HG03439 (cell line): ENCODE measurements around the gene GABRR3.
A peak's percentile ranks its signal among the peaks of the same experiment; 100 is the strongest.
"Not testable (repeated sequence)": the region's sequence is repeated elsewhere in the genome, so short reads cannot be mapped to it uniquely, and the experiment has no call there.

ENCODE experiments used
- ATAC-seq: cut with Tn5 transposase; IDR thresholded peaks from one replicate; pipeline ENCODE4 v1.9.1; 2021; ENCODE audit warnings: mild to moderate bottlenecking, moderate library complexity; ENCODE audit not compliant: unreplicated experiment

Gene GABRR3

DNA sequence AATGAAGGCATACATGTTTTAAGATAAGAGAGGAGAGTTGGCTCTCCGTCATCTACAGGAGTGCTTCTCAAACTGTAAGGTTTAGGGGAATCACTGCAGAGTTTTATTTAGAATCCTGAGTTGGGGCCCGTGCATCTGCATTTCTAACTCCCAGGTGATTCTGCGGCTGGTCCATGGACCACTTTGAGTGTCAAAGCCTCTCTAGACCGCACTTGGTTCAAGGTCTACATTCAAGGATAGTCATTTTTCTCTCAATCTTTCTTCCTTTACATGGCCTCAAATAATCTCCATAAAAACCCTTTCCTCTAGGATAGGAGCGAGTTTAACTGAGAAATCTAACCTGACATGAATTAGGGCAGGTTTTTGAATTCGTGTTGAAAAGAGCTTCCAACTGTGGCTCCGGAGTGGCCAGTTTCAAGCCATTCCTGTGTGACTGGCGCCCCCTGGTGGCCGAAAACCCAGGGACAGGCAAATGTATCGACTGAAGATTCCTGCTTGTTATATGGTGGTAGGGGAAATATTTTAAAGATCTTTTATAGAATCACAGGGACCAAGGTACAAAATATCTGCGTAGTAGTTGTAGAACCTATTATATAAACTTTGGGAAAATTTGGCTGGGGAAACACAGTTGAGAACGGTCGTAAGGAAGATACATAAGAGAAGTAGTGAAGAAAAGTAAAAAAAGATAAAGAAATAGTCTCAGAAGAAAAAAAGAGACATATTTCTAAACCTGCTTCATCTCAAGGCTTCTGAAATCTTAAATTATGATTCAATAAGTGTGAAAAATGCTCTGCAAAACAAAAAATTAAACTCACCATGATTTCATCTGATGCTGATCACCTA is 11.9 kb downstream of the GABRR3 start:
- ATAC-seq: no peak

DNA sequence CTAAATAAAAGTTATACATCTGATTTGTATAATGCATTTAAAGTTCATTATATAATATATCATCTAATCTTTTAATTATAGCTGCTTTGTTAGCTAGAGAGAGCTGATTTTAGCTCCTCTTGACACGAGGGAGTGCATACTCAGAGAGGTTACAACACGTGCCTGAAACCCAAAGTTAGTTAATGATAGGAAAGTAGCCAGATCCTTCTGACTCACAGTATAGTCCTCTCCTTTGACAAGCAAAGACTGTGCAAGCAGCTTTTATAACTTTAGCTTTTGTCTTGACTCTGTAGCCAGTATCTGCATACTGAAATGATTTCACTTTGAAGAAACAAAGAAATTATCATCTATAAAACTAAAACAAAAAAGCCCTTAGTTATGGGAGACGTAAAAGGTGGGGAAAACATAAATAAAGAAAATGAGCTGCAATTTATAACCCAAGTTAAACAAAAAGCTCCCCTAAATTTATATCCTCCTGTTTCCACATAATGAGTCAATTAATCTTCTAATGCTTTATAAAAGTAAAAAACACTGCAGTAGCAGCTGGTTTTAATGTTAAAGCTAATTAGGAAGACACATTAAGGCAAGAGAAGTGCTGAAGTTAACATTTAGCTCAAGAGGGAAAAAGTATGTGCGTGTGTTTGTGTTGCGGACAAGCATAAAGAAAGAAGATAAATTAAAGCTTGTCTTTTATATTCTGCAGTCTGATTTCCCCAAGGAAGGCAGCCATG is 13.1 kb downstream of the GABRR3 start:
- no peak for ATAC-seq

DNA sequence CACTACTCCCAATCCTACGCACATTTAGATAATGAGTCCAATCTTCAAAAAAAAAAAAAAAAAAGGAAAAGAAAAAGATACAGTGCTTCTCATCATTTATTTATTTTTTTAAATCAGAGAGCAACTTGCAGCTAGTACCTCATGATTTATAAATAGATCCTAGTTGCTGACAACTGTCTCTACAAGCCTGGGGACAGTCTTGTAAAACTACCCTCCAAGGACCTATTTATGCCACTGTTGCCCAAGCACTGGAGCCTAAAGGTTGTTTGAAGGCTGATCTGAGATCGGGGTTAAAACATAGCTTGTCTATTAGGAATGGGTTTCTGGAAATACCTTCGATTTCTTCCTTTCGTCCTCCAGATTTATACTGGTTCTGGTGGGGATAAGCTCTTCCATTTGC is 14.7 kb downstream of the GABRR3 start:
- ATAC-seq: no peak

DNA sequence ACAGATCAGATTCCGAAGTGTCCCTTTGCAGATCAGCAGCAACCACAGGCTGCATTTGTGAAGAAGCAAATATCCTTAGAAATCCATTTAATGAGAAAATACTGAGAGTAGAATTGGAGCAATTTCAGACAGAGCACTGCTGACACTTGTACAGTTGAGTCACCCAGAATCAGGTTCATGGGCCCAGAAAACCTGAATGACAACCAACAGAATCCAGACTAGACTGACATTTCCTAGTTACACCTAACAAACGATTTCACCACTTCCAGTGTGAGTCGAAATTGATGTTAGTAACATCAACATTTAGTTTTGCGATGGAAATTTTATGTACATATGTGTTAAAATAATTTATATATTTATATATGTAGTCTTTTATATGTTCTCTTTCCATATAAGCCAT is 16.8 kb downstream of the GABRR3 start:
- ATAC-seq: no peak

DNA sequence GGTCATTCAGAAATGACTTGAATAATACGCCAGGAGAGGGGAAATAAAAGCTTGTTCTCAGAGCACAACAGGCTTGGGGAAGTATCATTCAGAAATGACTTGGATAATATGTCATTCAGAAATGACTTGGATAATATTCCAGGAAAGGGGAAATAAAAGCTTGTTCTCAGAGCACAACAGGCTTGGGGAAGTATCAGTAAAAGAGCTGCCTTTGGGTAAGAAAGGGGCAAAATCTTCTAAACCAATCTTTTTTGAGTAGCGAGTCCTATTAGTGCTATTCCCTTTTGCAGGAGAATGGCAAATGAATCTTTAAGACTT is 20.9 kb downstream of the GABRR3 start:
- ATAC-seq: no peak

DNA sequence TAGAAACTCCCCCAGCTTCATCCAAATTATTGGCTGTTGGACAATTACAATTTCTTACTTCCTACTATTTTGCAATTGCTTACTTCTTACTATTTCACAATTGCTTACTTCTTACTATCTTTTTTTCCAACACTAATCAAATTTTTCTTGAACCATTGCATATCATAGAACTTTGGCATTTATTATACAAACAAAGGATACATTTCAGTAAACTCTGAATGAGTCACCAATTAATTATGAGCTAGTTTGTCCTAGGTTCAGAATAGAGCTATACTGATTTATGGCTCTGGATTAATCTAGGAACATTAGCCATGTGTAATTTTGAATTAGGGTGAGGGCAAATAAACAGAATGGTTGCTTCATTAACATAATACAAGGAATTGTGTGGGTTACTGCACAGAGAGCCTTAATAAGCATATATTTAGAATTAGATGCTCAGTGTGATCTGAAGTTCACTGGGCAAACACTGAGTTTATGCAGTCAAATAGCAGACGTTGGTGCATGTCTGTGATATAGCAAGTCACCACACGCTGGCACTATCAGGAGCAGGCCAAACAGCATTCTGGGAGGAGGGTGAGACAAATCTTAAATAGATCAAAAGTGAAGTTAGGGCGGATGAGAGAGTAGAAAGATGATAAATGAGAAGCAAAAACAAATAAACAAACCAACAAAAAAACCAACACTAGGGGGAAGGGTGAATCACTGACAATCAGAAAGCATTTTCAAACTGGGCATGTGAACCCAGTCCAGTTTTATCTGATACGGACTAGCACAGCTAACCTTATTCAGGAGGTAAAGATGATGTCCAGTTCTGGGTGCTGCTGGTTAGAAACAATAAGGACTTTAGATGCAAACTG is 21.5 kb downstream of the GABRR3 start:
- ATAC-seq: no peak

DNA sequence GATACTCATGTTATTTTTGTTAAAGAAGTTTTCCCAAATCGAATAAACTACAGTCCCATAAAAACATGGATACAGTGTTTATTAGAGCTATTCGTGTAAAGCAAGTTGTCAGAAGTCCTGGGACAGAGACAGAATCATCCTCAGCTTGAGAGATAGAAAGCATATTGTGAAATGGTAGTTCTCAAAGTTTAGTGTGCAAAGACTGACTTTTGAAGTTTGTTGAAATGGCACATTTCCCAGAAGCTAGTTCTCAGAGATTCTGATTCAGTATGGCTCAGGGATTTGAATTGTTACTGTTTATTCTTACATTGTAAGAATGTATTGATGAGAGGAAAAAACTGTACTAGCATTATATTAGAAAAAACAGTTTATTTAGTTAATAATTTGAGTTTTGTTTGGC is 22.1 kb downstream of the GABRR3 start:
- no peak for ATAC-seq

DNA sequence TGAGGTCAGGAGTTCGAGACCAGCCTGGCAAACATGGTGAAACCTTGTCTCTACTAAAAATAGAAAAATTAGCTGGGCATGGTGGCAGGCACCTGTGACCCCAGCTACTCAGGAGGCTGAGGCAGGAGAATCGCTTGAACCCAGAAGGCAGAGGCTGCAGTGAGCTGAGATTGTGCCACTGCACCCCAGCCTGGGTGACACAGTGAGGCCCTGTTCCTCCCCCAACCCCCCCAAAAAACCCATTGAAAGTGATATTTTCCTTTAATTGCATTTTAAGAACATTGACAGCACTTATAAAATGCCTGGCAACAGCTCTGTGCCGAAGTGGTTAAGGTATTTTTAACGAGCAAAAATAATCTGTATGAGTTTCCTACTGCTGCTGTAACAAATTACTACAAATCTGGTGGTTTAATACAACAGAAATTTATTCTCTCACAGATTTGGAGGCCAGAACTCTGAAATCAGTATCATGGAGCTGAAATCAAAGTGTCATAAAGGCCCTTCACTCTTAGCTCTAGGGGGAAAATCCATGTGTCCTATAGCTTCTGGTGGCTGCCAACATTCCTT is 24.1 kb downstream of the GABRR3 start:
- not testable (repeated sequence) for ATAC-seq

DNA sequence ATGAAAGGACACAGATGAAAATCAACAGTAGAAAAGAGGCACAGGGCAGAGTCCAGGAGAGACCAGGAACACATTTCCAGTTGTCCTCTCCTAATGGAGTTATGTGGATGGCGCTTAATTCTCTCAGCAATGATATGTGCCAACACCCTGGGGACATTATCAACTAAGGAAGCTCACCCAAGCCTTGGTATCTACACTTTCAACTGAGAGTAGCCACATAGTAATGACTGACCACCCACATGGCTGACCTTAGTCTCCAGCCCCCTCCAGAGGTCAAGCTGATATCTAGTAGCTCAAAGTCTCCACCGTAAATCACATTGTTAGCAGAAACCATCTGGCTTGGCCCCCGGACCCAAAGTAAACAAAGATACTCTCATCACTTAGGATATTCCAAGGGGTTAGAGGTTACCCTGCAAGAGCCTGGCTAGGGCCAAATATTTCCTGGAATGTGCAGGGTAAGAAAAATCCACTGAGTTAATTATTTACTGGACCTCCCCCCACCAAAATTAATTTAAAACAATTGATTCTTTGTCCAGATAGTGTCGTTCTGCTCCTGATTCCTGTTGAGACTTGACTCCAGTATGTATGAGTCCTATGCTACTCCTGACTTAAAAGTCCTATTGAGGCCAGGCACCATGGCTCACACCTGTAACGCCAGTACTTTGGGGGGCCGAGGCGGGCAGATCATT is 24.8 kb downstream of the GABRR3 start:
- ATAC-seq: no peak

DNA sequence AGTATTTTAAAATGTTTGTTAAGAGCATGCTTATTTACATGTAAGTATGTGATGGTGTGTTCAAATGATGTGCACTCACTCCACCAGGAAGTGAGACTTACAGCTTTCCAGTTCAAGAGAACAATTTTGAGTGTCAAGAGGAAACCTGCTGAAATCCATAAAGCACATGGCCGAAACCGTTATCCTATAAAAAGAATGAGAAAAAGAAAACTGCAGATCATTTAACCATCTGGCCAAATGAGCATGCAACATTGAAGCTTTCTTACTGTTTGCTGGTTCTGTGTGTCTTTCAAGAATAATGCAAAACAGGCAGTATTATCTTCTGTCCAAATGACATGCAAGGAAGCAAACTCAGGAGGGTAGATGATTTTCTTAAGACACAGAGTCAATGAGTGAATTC is 26.3 kb downstream of the GABRR3 start:
- peak; percentile 73 for ATAC-seq

DNA sequence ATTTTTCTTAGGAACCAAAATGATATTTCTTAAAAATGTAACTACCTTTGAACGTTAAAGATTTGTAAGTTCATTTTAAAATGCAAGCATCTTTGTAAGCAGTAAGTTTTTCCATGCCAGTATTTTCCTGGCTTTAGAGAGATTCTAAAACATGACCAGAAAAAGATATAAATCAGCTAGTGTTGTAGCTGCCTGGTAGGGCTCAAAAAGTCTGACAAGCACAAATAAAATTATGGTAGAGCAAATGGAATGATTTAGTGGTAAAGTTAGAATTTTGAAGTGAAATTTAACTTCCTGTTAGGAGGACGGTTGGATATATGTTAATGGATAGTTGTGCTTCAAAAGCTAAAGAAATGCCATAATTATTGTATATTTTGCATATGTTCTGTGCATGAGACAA is 29.7 kb downstream of the GABRR3 start:
- no peak for ATAC-seq

DNA sequence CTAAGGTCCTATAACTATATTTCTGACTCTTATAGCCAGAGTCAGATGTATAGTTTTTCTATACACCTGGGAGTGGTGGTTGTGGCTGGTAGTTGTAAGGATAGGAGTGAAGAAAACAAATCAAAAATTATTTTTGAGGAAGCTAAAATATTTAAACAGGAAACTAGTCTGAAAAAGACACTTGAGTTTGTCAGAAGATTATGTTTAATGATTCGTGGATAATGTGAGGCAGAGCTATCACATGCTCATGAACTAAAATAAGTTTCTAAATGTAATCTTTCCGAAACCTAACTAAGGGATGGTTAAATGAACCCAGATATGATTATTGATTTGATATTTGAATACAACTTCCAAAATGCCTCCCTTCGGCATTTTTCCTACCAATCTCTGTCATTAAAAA is 30.4 kb downstream of the GABRR3 start:
- ATAC-seq: no peak

DNA sequence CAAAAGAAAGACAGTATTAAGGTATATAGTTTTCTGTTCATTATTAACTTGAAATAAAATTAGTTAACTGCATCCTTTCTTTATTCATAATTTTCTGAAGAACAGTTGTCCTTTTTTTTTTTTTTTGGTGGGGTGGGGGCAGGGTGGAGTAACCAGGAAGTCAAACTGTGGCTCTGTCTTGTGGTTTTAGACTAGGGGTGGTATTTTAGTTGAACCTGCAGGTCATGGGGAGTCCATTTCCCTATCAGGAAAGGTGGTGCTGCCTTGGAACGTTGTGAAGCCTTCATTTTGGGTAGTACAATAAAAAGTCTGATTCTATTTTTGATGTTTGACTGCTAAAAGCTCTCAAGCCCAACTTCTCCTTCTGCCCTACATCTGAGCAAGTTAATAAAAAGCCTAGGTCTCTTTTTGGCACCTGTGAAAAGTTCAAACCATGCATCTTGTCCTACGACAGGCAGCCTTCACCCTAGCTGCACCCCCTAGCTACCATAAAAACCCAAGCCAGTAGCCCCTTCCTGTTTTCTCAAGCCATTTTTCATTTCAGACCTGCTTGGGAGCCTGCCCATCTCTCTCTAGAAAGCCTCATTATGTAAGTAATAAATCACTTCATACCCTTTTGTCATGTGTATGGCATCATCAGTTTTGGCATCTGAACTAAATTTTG is 31.7 kb downstream of the GABRR3 start:
- no peak for ATAC-seq

DNA sequence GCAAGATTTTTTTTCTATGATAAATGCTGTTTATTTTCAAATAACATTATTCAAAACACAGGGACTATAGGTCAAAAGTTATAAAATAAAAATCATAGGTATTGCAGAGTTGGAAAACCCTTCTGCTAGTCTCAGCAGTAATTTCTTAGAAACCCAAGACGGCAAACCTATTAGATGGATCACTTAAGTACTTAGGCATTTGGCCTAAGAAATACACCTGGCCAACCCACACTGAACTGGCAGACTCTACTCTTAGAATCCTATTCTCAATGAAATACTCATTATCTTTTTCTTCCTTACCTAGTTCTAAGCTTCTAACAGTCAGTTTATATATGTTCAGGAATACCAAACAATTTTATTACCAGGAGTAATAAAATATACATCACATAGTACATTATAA is 32.4 kb downstream of the GABRR3 start:
- ATAC-seq: no peak

DNA sequence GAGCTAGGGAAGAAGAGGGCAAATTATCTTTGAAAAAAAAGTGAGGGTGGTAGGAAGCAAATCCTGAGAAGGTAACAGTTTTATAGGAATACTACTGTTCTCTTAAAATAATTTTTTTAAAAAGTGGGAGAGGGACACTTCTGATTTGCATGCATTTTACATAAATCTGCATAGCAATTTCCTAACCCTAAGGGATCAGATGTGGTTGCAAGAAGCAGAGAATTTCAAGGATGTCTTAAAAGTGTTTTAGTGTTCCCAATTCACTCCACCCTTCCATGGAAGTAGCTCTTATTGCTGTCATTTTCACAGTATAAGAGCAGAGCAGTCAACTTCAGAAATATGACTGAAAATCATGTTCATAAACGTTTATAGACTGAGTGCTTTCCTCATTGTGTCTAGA is 35.1 kb downstream of the GABRR3 start:
- ATAC-seq: no peak

DNA sequence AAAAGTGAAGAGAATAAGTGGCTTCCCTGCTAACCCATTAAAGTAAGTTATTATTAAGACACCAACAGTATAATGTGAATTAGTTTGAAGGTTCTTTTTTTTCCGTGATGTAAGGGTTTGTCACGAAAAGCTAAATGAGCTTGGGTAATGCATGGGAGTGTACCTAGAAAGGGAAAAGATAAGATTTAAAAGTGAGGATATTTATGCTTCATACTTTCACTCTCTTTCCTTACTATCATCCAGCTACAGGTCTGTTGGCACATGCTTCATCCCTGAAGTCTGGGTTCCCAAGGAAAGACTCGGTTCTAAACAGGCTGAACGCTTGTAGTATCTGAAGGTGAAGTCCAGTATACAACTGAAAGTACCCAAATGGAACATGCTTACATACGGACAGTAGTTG is 36.0 kb downstream of the GABRR3 start:
- no peak for ATAC-seq

DNA sequence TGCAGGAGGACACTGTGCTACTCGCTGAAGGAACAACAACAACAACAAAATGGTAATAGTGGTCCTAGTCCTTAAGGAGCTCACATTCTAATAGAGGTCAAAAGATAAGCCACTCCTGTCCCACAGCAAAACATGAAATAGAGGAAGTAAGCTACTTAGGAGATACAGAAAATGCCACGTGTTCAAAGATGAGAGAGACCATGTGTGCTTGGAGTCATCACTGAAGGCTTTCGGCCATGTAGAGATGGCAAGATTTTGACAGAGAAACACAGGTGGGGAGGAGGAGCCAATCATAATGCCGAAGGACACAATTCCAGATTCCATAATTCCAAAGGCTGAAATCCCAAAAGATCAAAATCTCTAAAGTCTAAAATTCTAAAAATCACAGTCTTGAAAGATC is 38.1 kb downstream of the GABRR3 start:
- ATAC-seq: no peak

DNA sequence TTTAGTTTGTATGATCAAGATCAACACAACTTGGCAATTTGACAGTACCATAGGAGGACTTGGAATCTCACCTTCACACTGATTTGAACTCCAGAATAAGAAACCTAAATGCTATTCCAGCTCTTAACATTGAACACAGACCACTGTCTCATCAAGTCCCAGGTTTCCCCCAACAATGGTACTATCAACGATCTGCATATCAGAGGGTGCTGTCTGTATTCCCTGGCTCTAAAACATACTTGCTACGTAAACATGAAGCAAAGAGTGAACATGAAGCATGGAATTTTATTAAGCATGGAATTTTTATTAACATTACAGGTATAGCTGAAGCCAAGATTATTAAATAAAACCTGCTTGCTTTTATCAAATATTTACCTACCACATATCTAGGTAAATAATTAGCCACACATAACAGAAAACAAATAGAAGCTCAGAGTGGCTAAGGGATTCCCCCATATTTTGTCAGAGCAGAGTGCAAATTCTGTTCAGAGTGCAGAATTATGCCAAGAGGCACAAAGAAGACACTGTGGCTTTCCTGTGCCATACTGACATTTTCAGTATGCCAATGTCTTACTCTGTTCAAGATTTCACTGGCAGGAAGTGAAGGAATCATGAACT is 40.7 kb downstream of the GABRR3 start:
- no peak for ATAC-seq

DNA sequence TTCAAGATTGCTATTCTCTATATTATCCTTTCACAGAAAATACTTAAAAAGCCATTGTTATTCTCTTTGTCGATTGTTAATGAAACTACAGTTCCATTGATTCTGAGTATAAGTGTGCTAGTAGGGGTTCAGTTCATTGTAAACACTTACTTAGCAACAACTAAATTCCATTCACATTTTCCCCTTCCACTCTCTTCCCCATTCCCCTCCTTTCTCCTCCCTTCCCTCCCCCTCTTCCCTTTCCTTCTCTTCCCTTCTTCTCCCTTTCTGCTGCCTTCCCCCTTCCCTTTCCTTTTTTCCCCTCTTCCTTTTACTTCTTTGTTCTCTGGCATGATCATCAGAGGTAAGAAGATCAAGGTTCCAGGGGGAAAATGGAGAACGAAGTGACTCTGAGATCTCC is 41.6 kb downstream of the GABRR3 start:
- ATAC-seq: no peak
